ENCODE results near the gene WNT9A.
"Not testable (repeated sequence)": the region's sequence is repeated elsewhere in the genome, so short reads cannot be mapped to it uniquely, and the experiment has no call there.

The WNT9A gene, protein sequence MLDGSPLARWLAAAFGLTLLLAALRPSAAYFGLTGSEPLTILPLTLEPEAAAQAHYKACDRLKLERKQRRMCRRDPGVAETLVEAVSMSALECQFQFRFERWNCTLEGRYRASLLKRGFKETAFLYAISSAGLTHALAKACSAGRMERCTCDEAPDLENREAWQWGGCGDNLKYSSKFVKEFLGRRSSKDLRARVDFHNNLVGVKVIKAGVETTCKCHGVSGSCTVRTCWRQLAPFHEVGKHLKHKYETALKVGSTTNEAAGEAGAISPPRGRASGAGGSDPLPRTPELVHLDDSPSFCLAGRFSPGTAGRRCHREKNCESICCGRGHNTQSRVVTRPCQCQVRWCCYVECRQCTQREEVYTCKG
- total RNA-seq: 0.04 to 0.88 (median 0.12) reads per million in 17 experiments

DNA sequence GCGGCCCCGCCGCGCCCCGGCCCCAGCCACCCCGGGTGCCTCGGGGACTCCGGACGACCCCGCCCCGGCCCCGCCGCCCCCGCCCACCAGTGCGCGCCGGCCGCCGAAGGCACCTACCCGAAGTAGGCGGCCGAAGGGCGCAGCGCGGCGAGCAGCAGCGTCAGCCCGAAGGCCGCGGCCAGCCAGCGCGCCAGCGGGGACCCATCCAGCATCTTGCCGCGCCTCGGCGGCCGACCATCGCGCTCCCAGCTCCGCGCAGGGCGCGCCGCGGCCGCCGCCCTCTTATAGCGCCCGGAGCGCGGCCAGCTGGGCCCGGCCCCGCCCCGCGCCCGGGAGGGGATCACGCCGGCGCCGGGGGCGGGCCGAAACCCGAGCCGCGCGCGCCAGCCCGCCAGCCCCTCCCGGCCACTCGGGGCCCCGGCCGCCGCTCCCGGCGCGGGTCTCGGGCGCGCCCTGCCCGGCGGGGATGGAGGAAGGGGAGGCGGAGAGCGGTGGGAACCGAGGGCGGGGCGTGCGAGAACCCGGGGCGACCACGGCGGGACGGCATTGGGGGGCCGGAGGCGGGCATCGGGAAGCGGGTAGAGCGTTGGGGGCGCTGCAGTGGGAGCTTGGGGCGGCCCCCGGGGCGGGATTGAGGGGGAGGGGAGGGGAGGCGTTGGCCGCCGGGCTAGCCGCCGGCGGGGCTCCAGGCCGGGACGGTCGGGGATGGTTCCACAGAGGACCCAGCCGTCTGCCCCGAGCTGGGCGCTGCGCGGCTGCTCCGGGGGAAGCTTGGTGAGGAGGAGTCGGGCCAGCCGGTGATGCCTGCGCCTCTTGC is at the start of gene WNT9A:
WNT9A (minus strand) TSS at position 257 of the 817 bp plus-strand sequence; CDS start at position 212, 45 bp downstream.
- peak in 3 of 4 experiments; percentile 16 to 66 (median 44) for DNase-seq

DNA sequence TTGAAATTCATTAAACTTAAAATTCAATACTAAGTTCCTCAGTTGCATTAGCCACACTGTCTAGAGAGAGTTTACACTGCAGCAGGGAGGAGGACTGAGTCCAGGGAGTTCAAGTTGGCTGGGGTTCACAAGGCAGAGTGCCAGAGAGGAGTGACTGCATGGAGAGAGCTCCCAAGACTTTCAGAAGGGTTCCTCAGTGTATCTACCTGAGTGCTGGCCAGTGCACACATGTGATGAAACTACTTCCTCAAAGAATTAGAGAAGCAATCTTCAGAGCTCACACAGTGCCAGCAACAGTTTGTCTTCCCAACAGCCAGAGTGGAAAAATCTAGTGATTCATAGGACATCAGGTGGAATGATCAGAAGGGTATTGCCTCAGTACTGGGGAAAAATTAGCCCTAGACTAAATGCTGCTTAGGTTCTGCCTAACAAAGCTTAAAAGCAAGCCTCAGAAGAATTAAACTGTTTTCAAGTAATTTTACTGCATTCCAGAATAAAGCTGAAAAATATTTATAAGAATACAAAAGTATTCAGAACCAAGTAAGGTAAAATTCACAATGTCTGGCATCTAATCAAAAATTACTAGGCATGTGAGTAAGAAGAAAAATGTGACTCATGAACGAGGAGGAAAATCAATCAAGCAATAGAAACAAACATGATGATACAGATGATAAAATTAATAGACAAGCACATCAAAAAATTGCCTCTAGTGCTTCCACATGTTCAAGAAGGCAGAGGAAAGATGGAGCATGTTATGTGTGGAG is 48.6 kb upstream of the WNT9A start:
- DNase-seq: peak in 2 of 4 experiments; percentile 8 to 17

DNA sequence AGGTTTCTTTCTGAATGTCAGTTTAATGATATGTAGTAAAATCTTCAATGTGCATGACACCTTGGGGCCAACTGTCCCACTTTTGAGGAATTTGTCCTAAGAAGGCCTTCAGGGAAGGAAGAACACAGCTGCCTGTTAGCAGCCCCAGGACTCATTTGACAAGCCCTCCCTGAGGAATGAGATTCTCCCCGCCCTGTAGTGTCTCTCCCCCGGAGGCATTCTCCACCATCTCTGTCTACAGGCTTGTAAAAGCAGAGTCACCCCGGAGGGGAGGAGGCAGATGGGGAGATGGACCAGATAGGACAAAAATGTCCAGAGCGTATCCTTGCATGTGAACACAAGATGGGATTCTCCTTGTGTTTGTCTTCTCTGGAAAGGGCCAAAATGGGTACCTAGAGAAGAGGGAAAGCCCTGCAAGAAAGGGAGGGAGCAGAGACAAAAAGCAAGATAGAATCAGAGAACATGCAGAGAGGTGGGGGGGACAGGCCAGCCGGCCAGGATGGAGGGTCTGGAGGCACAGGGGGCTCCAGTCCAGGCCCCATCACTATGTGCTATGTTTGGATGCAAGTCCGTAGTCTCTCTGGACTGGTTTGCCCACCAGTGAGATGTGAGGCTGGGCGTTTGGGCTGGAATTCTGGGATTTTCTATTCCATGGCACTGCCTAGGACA is 47.0 kb upstream of the WNT9A start:
- DNase-seq: no peak

DNA sequence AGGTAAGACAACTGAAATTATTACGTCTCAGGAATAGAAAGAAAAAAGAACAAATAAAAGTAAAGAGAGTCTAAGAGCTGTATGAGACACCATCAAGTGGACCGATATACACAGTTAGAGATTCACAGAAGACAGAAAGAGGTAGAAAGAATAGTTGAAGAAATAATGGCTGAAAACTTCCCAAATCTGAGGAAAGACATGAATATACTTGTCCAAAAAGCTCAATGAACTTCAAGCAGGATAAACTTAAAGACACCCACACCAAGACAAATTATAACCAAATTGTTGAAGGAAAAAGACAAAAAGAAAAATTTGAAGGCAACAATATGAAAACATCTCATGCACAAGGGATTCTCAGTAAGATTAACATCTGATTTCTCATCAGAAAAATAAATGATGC is 39.4 kb upstream of the WNT9A start:
- no peak for DNase-seq

DNA sequence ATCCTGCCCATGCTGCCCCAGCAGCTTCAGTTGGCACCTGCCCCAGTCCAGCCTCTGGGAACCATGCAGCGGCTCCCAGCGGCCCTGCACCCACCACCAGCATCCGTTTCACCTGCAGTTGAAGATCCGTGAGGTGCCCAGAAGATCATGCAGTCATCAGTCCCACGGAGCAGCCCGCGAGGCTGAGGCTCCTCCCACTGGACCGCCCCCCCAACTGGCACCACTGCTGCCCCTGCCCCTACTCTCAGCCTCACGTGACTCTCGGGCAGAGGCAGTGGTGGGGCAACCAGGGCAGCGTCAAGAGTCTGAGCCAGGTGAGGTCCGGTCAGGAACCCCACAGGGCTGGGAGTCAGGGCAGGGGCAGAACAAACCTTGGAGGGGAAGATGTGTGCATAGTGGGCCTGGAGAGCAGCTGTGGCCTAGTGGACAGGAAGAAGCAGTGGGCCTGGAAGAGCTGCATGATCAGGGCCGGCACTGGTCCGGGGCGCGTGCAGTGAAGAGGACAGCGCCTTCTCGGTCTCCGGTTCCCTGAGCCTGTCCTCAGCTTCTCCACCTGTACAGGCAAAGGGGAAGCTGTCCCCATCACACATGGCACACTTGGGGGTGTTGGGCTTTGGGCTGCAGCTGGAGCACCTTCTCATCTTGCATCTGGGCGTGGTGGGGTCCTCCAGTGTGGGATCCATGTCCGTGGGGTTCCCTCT is 28.0 kb upstream of the WNT9A start:
- not testable (repeated sequence) for DNase-seq

DNA sequence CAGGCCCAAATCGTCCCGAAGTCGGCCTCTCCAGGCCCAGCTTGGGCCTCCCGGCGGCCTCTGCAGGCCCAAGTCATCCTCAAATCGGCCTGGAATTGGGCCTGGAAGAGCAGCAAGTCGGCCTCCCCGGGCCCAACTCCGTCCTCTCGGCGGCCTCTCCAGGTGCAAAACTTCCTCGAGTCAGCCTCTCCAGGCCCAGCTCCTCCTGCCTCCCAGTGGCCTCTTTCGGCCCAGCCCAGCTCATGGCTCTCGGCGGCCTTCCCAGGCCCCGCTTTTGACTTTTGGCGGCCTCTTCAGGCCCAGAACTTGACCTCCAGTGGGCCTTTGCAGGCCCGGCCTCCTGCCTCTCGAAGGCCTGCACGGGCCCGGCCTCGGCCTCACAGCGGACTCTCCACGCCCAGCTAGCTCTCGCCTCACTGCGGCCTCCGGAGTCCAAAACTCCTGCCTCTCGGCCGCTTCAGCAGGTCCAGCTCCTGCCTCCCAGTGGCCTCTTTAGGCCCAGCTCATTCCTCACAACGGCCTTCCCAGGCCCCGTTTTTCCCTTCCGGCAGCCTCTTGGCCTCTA is 26.1 kb upstream of the WNT9A start:
- not testable (repeated sequence) for DNase-seq

DNA sequence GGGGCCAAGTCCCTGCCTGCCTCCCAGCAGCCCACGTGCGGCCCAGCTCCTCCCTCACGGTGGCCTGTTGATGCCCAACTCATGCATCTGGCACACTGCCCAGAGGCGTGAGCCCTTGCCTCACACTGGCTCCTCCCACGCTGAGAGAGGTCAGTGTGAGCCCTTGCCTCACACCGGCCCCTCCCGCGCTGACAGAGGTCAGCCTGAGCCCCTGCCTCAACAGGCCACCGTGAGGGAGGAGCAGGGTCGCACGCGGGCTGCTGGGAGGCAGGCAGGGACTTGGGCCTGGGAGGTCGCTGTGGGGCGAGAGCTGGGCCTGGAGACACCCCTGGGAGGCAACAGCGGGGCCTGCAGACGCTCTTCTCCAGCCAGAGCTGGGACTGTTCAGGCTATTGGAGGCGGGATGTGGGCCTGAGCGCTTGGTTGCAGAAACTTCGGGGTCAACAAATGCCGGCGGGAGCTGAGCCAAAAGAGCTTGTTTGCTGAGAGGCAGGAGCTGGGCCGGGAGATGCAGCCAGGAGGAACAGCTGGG is 25.2 kb upstream of the WNT9A start:
- DNase-seq: not testable (repeated sequence)

DNA sequence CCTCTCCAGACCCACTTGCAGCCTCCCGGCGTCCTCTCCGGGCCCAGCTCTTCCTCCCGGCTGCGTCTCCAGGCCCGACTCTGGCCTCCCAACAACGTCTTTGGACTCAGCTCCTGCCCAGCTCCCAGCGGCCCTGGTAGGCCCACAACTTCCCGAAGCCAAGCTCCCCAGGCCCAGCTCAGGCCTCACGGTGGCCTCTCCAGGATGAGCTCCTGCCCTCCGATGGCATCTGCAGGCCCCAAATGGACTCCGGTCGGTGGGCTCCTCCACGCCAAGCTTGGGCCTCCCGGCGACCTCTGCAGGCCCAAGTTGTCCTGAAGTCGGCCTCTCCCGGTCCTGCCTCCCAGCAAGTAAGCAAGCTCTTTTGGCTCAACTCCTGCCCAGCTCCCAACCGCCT is 24.5 kb upstream of the WNT9A start:
- not testable (repeated sequence) for DNase-seq

DNA sequence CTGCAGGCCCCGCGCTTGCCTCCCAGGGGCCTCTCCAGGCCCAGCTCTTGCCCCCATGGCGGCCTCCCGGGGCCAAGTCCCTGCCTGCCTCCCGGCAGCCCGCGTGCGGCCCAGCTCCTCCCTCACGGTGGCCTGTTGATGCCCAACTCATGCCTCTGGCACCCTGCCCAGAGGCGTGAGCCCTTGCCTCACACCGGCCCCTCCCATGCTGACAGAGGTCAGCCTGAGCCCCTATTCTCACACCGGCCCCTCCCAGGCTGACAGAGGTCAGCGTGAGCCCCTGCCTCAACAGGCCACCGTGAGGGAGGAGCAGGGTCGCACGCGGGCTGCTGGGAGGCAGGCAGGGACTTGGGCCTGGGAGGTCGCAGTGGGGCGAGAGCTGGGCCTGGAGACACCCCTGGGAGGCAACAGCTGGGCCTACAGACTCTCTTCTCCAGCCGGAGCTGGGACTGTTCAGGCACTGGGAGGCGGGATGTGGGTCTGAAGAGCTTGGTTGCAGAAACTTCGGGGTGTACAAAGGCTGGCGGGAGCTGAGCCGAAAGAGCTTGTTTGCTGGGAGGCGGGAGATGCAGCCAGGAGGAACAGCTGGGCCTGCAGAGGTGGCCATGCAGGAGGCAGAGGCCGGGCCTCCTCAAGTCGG is 24.0 kb upstream of the WNT9A start:
- DNase-seq: not testable (repeated sequence)

DNA sequence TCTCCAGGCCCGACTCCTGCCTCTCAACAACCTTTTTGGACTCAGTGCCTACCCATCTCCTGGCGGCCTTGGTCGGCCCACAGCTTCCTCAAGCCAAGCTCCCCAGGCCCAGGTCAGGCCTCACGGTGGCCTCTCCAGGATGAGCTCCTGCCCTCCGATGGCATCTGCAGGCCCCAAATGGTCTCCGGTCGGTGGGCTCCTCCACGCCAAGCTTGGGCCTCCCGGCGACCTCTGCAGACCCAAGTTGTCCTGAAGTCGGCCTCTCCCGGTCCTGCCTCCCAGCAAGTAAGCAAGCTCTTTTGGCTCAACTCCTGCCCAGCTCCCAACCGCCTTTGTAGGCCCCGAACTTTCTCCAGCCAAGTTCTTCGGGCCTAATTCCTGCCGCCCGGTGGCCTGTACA is 23.5 kb upstream of the WNT9A start:
- not testable (repeated sequence) for DNase-seq

DNA sequence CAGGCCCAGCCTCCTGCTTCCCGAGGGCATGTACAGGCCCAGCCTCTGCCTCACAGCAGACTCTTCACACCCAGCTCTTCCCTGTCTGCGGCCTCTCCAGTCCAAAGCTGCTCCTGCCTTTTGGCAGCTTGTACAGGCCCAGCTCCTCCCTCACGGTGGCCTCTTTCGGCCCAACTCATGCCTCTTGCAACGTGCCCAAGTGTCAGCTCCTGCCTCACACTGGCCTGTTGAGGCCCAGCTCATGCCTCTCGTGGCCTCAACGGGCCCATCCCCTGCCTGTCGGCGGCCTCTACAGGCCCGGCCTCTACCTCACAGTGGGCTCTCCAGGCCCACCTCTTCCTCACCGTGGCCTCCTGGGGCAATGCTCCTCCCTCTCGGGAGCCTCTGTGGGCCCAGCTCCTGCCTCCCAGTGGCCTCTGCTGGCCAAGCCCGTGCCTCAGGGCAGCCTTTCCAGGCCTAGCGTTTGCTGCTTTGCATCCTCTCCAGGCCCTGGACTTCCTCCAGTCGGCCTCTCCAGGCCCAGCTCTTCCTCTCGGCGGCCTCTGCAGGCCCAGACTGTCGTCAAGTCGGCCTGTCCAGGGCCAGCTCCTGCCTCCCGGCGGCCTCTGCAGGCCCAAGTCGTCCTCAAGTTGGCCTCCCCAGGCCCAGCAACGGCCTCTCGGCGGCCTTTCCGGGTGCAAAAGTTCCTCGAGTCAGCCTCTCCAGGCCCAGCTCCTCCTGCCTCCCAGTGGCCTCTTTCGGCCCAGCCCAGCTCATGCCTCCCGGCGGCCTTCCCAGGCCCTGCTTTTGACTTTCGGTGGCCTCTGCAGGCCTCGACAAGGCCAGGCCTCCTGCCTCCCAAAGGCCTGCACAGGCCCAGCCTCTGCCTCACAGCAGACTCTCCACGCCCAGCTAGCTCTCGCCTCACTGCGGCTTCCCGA is 22.6 kb upstream of the WNT9A start:
- not testable (repeated sequence) for DNase-seq

DNA sequence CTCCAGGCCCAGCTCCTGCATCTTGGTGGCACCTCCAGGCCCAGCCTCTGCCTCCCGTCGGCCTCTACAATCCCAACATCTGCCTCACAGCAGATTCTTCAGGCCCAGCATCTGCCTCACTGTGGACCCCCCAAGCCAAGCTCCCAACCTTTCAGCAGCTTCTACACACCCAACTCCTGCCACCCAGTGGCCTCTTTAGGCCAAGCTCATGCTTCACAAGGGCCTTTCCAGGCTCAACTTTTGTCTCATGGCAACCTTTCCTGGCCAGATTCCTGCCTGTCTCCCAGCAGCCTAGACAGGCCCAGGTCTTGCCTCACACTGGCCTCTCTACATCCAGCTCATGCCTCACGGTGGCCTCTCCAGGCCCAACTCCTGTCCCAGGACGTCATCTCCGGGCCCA is 20.1 kb upstream of the WNT9A start:
- DNase-seq: not testable (repeated sequence)

DNA sequence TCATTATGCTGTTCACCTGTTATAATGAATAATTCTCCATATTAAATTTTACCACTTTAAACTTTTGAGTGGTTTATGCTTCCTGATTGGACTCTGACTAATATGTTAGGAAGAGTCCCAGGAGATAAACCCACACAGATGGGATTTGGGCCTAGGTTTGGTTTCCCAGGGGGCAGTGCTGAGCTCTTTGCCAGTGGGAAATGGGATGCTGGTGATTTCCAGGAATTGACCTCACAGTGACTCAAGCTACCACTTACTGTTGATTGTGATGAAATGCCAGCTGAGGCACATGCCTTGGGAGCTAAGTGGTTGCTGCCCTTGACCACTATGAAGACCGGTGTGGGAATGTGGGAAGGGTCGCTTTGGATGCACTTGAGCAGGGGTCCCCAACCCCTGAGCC is 19.0 kb upstream of the WNT9A start:
- DNase-seq: not testable (repeated sequence)

DNA sequence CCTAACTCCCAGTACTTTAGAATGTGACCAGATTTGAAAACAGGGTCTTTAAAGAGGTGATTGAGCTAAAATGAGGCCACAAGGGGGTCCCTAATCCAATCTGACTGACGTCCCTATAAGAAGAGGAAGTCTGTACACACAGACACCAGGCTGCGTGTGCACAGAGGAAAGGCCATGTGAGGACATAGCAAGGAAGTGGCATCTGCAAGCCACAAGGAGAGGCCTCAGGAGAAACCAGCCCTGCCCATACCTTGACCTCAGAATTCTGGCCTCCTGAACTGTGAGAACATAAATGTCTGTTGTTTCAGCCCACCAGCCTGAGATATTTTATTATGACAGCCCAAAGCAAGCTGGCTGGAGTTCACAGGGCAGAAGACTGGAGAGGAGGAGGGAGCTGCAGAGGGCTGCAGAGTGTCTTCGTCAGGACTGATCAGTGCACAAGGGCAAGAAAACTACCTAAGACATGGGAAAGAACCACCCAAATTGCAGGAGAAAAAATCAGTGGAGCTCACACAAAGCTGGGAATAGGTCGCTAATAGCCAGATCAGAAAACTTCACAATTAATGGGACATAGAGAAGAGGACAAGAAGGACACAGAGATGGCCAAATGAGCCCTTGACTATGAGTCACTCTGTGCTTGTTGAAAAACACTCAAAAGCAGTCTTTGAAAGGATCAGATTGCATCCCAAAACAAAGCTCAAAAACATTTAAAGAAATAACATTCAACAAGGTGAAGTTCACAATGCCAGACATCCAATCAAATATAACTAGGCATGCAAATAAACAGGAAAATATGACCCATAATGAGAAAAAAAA is 14.1 kb upstream of the WNT9A start:
- peak; percentile 28 to 58 (median 44) for DNase-seq

DNA sequence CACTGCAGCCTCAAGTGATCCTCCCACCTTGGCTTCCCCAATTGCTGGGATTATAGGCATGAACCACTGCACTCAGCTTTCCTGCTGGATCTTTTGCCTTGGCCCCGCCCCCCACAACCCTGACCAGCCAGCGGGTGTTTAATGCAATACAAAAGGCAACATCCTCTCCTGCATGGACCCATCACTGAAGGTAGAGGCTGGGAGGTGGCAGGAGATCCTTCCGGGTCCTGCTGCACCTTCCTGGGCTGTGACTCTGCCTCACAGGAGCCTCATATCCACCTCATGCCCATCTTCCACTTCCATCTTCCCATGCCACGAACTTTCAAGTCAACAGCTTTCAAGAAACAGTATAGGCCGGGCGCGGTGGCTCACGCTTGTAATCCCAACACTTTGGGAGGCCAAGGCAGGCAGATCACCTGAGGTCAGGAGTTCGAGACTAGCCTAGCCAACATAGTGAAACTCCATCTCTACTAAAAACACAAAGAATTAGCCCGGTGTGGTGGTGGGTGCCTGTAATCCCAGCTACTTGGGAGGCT is 11.7 kb upstream of the WNT9A start:
- DNase-seq: no peak

DNA sequence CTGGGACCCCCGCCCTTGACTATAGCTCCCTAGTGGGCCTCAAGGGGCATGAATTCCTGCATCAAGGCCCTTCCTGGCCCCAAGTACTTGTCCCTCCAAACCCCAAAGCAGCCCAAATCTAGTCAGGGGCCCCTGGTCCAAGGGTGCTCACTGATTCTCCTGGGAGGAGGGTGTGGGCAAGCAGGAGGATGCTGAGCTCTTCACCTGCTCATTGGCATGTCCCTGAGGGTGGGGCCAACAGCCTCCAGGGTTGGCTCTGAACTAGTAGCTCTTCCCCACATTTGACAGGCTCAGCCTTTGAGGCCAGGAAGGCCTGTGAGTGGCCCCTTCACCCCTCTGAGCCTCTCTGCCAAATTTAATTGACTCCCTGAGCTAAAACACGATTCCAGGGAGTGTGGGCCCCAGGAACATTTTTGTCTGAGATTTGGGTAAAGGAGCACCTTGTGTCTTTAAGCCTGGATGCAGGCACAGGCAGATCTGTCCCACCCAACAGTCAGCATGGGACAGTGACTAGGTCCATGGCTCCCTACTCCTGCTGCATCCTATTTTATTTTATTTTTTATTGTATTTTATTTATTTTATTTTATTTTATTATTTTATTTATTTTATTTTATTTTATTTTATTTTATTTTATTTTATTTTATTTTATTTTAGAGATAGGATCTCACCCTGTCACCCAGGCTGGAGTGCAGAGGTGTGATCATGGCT is 11.0 kb upstream of the WNT9A start:
- DNase-seq: no peak

DNA sequence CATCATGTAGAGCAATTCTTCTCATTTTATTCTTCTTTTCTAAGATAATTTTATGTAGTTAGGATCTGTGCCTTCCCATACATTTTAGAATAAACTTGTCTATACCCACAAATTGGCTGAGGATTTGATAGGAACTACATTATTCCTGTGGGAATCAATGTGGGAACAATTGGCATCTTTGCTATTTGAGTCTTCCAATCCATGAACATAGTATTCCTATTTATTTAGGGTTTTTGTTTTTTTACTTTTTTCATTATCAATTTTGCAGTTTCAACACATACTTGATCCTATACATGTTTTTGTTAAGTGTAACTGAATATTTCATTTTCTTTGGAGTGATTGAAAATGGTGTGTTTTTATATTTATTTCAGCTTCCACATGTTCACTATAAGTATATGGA is 8.1 kb upstream of the WNT9A start:
- DNase-seq: no peak

Data from suppressor macrophage (primary cell).